ENCODE data around the gene EFCAB6. TPM values are rescaled to one million over a fixed set of nuclear protein-coding genes. Genes with fewer than 3 reads are reported as not detected.

The EFCAB6 gene
- total and polyA plus RNA-seq, 2 of the 13 experiments (the other 11 are each of a cell fraction or from before 2014, with no cell fraction given) = not detected

DNA sequence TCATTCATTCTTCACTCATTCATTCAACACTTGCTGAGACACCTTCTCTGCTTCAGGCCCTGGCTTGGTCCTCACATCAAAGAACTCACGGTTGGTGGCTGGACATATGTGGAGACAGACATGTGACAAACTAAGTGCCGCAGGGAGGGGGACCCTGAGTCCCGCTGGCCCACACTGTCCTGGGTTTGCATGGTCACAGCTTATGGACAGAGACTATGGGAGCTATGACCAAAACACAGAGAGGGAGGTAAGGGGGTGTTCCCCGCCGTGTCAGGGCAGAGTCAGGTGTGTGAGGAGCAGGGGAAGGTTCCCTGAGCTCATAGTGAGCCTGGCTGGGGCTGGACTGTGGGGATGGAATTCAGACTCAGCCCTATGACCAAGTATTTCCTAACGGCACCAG, 277.2 kb downstream of the EFCAB6 start:
- no peak for ATAC-seq

More for the DNA sequence above, 277.2 kb downstream of the EFCAB6 start:
- POLR2A ChIA-PET = no interaction called here
- no peaks in the 10 kb centered on the region for H4K20me1 ChIP-seq (ENCODE audit: insufficient read depth, low read length)
- H3K27me3 ChIP-seq (ENCODE audit: control insufficient read depth in 1 of 2, insufficient read depth in 2 of 2, low read length in 2 of 2) = peaks cover 3 to 30% of the 10 kb centered on the region in 2 experiments; a peak in 1 of 5 replicates
- TF ChIP-seq FLYWCH1 (CRISPR knock-in tag; IDR thresholded peaks at IDR 0.05) = no peak
- no peak for TF ChIP-seq KIAA2018 (CRISPR knock-in tag; IDR thresholded peaks at IDR 0.05; ENCODE audit: borderline replicate concordance)
- TF ChIP-seq MAZ (IDR thresholded peaks at IDR 0.05; ENCODE audit: borderline replicate concordance, low read depth, low read length) = no peak
- no peak for TF ChIP-seq MAZ (CRISPR knock-in tag; IDR thresholded peaks at IDR 0.05; ENCODE audit: low read depth)
- no peak for TF ChIP-seq POLR2A (IDR thresholded peaks at IDR 0.05; ENCODE audit: insufficient read depth in 1 of 2, low read depth in 2 of 2, low read length in 2 of 2)
- no peak for TF ChIP-seq CHD2 (IDR thresholded peaks at IDR 0.05; ENCODE audit: low read depth, low read length)
- TF ChIP-seq STAT6 (CRISPR knock-in tag; IDR thresholded peaks at IDR 0.05; ENCODE audit: borderline replicate concordance) = no peak
- no peak for TF ChIP-seq ZNF343 (CRISPR knock-in tag; IDR thresholded peaks at IDR 0.05)
- TF ChIP-seq ZNF570 (CRISPR knock-in tag; IDR thresholded peaks at IDR 0.05; ENCODE audit: borderline replicate concordance) = no peak
- no peak for TF ChIP-seq TAF1 (CRISPR knock-in tag; IDR thresholded peaks at IDR 0.05)
- TF ChIP-seq CBFB (CRISPR knock-in tag; IDR thresholded peaks at IDR 0.05) = no peak
- TF ChIP-seq POLR2AphosphoS5 (IDR thresholded peaks at IDR 0.05; ENCODE audit: low read depth, low read length) = no peak
- intact Hi-C loops (cut with micrococcal nuclease; ENCODE audit: unreplicated experiment) (loop anchor here (5.0 kb wide), 1 partner anchor 148 kb away; no protein-coding TSS in a partner anchor), in situ Hi-C loops (cut with HindIII; ENCODE audit: extremely low pct_ligation_motif_present, low pct_unique_long_range_greater_than_20kb) (no loop called here)
- no peaks in the 10 kb centered on the region for H3K79me2 ChIP-seq (ENCODE audit: insufficient read depth, low read length)
- H3K27ac ChIP-seq (ENCODE audit: extremely low read length, insufficient read depth, low read length) = no peak overlapping the region
- no peak overlapping the region for H3K4me2 ChIP-seq (ENCODE audit: low read depth, low read length)
- no peak for DNase-seq (ENCODE audit: low spot score)
- H3K4me3 ChIP-seq (replicated peaks in 1 of 3; ENCODE audit: insufficient read depth in 1 of 3, low read depth in 2 of 3, low read length in 3 of 3) = no peak overlapping the region
- no peaks in the 10 kb centered on the region for H3K4me1 ChIP-seq (ENCODE audit: insufficient read depth, low read length)
- CTCF ChIA-PET (ENCODE audit: low intra/inter-chr PET ratio, low total read pairs) = no interaction called here
- H3K36me3 ChIP-seq (replicated peaks in 1 of 2; ENCODE audit: control insufficient read depth in 1 of 2, insufficient read depth in 2 of 2, low read length in 2 of 2) = no peaks in the 10 kb centered on the region
- H3K9ac ChIP-seq (ENCODE audit: insufficient read depth, low read depth, low read length) = no peak overlapping the region
- no TSS peak for BruUV-seq (replicated peaks)
- no peaks in the 10 kb centered on the region for H3K9me3 ChIP-seq (ENCODE audit: low read length)
- no peak overlapping the region for H2AFZ ChIP-seq (ENCODE audit: low read length)
- no peak for FAIRE-seq
- 0% methylated on average over 4 of the region's 6 CpGs for WGBS (ENCODE audit: low lambda C conversion rate)

Data from HepG2 (cell line).